SK-N-SH (cell line): ENCODE results near the gene CTPS1. TPM values are rescaled to one million over a fixed set of nuclear protein-coding genes. Genes with fewer than 3 reads are reported as not detected.

Experiments used
- CTCF ChIA-PET: fragments of 300-600, 350-600 bp; formaldehyde crosslinking; extraction: SDS; loops from one replicate; lab custom pipeline; 2021; lab: Yijun Ruan, JAX
- POLR2A ChIA-PET: fragments of 350-600 bp; sonication (Branson Sonifier 250); formaldehyde crosslinking; extraction: SDS; loops from one replicate; lab custom pipeline; 2020; ENCODE audit warnings: antibody characterized with exemption, inconsistent platforms; lab: Yijun Ruan, JAX
- DNase-seq: peaks from one replicate; pipeline ENCODE4 v3.0.0; 2012
- H2AFZ ChIP-seq: fragments of 200-600 bp; sonication (generic); 2 replicates; pipeline ENCODE4 v1.8.1; 2016; ENCODE audit warnings: antibody characterized with exemption, mild to moderate bottlenecking, low read depth
- H3F3A ChIP-seq: fragments of 200-600 bp; sonication (generic); replicated peaks from 2 replicates; pipeline ENCODE3; 2016; ENCODE audit warnings: antibody characterized with exemption, mild to moderate bottlenecking; ENCODE audit not compliant: insufficient read depth
- H3K27ac ChIP-seq, 2 experiments: fragments of 200-500 bp in 1 of 2; fragments of 200-600 bp in 1 of 2; sonication (Bioruptor generic) in 1 of 2; sonication (generic), shearing (Covaris generic) in 1 of 2; 2 replicates each; pipeline versions ENCODE4 v1.5.1 to v1.6.1; 2014 to 2016; ENCODE audit warnings: low read depth in 2 of 2, inconsistent platforms in 1 of 2, low read length in 1 of 2, mild to moderate bottlenecking in 1 of 2, mixed read lengths in 1 of 2
- H3K27me3 ChIP-seq: fragments of 200-600 bp; sonication (generic), shearing (Covaris generic); 2 replicates; pipeline ENCODE4 v1.6.1; 2016; ENCODE audit warnings: mixed run types; ENCODE audit not compliant: insufficient read depth
- H3K36me3 ChIP-seq, 2 experiments: fragments of 200-500 bp in 1 of 2; fragments of 200-600 bp in 1 of 2; sonication (Bioruptor generic) in 1 of 2; sonication (generic) in 1 of 2; replicated peaks in 1 of 2; 2 replicates each; pipeline versions ENCODE3 to v1.5.1; 2014 to 2016; ENCODE audit warnings: low read length in 1 of 2, mild to moderate bottlenecking in 1 of 2; ENCODE audit not compliant: insufficient read depth in 2 of 2, control insufficient read depth in 1 of 2
- H3K4me1 ChIP-seq, 2 experiments: fragments of 200-500 bp in 1 of 2; fragments of 200-600 bp in 1 of 2; sonication (Bioruptor generic) in 1 of 2; sonication (generic), shearing (Covaris generic) in 1 of 2; 2 replicates each; pipeline versions ENCODE4 v1.5.1 to v1.6.1; 2014 to 2016; ENCODE audit warnings: low read depth in 1 of 2, low read length in 1 of 2, mixed run types in 1 of 2; ENCODE audit not compliant: insufficient read depth in 2 of 2, control insufficient read depth in 1 of 2
- H3K4me2 ChIP-seq: fragments of 200-600 bp; sonication (generic), shearing (Covaris generic); 2 replicates; pipeline ENCODE4 v1.6.1; 2017; ENCODE audit warnings: mixed run types
- H3K4me3 ChIP-seq, 2 experiments: fragments of 200-500 bp in 1 of 2; fragments of 200-600 bp in 1 of 2; sonication (Bioruptor generic) in 1 of 2; sonication (generic), shearing (Covaris generic) in 1 of 2; 2 replicates each; pipeline versions ENCODE4 v1.5.1 to v1.8.1; 2014 to 2016; ENCODE audit warnings: low read depth in 2 of 2, inconsistent platforms in 1 of 2, low read length in 1 of 2, mild to moderate bottlenecking in 1 of 2, mixed read lengths in 1 of 2, moderate library complexity in 1 of 2
- H3K79me2 ChIP-seq: fragments of 200-600 bp; sonication (generic); 2 replicates; pipeline ENCODE4 v1.8.1; 2017; ENCODE audit warnings: mild to moderate bottlenecking; ENCODE audit not compliant: insufficient read depth
- H3K9ac ChIP-seq: fragments of 200-600 bp; sonication (generic); 2 replicates; pipeline ENCODE4 v1.6.1; 2017; ENCODE audit warnings: mixed run types
- H3K9me2 ChIP-seq: fragments of 200-600 bp; sonication (generic); 2 replicates; pipeline ENCODE4 v1.6.1; 2017; ENCODE audit warnings: mixed run types
- H3K9me3 ChIP-seq: fragments of 200-600 bp; sonication (generic); 2 replicates; pipeline ENCODE4 v1.6.1; 2017; ENCODE audit warnings: mixed run types, mild to moderate bottlenecking, moderate library complexity
- H4K20me1 ChIP-seq: fragments of 200-600 bp; sonication (generic); 2 replicates; pipeline ENCODE4 v1.6.1; 2017; ENCODE audit warnings: mild to moderate bottlenecking, mixed run types; ENCODE audit not compliant: insufficient read depth
- CHD2 ChIP-seq: fragments of 150-350 bp; IDR thresholded peaks from 2 replicates; pipeline ENCODE4 v1.6.1; 2018; ENCODE audit warnings: low read length; ENCODE audit not compliant: partially characterized antibody
- EP300 ChIP-seq, 2 experiments: IDR thresholded peaks; 2 replicates each; pipeline versions ENCODE4 v1.4.0 to v1.6.1; 2012; ENCODE audit warnings: borderline replicate concordance in 1 of 2, low read depth in 1 of 2, low read length in 1 of 2
- EZH2phosphoT487 ChIP-seq: fragments of 200-600 bp; sonication (generic); IDR thresholded peaks from 2 replicates; pipeline ENCODE4 v1.6.1; 2017; ENCODE audit warnings: low read depth, mixed run types, mild to moderate bottlenecking, antibody characterized with exemption, moderate library complexity, borderline replicate concordance
- FOSL2 ChIP-seq: IDR thresholded peaks from 2 replicates; pipeline ENCODE4 v1.4.0; 2012; ENCODE audit warnings: low read depth, mild to moderate bottlenecking, moderate library complexity, borderline replicate concordance
- FOXJ3 ChIP-seq: sonication (generic); formaldehyde crosslinking; IDR thresholded peaks from 2 replicates; pipeline ENCODE4 v1.5.1; 2020; ENCODE audit warnings: mild to moderate bottlenecking, missing genetic modification reagents
- FOXM1 ChIP-seq: IDR thresholded peaks from 2 replicates; pipeline ENCODE4 v1.4.0; 2012; ENCODE audit warnings: low read depth, mild to moderate bottlenecking
- GABPA ChIP-seq: IDR thresholded peaks from 2 replicates; pipeline ENCODE4 v1.4.0; 2012; ENCODE audit warnings: low read depth, mild to moderate bottlenecking
- GATA2 ChIP-seq: sonication (generic); formaldehyde crosslinking; IDR thresholded peaks from 2 replicates; pipeline ENCODE4 v1.5.0; 2020; ENCODE audit warnings: mild to moderate bottlenecking, missing genetic modification reagents
- IRF3 ChIP-seq: fragments of 150-350 bp; IDR thresholded peaks from 2 replicates; pipeline ENCODE4 v1.6.1; 2016; ENCODE audit warnings: mild to moderate bottlenecking, low read depth, low read length
- JUND ChIP-seq: IDR thresholded peaks from 2 replicates; pipeline ENCODE4 v1.4.0; 2012
- NRF1 ChIP-seq: IDR thresholded peaks from 2 replicates; pipeline ENCODE4 v1.6.1; 2012; ENCODE audit warnings: low read depth, mild to moderate bottlenecking, low read length
- PBX3 ChIP-seq: IDR thresholded peaks from 2 replicates; pipeline ENCODE4; 2012
- POLR2AphosphoS5 ChIP-seq: IDR thresholded peaks from 2 replicates; pipeline ENCODE4 v1.6.1; 2012; ENCODE audit warnings: low read depth, low read length
- RAD21 ChIP-seq: IDR thresholded peaks from 2 replicates; pipeline ENCODE4 v1.6.1; 2012; ENCODE audit warnings: mild to moderate bottlenecking, low read length
- RCOR1 ChIP-seq: fragments of 150-350 bp; IDR thresholded peaks from 2 replicates; pipeline ENCODE4 v1.6.1; 2017; ENCODE audit warnings: antibody characterized with exemption, low read length
- RFX5 ChIP-seq: IDR thresholded peaks from 2 replicates; pipeline ENCODE4 v1.6.1; 2012; ENCODE audit warnings: mild to moderate bottlenecking, improper control_type of control experiment, low read length
- SIN3A ChIP-seq: IDR thresholded peaks from 2 replicates; pipeline ENCODE4 v1.6.1; 2012; ENCODE audit warnings: low read depth, mild to moderate bottlenecking, low read length, moderate library complexity, borderline replicate concordance
- SMC3 ChIP-seq: IDR thresholded peaks from 2 replicates; pipeline ENCODE4 v1.6.1; 2012; ENCODE audit warnings: low read depth, low read length, improper control_type of control experiment
- TAF1 ChIP-seq: IDR thresholded peaks from 2 replicates; pipeline ENCODE4 v1.6.1; 2012; ENCODE audit warnings: low read depth, mild to moderate bottlenecking, low read length, moderate library complexity, borderline replicate concordance
- USF2 ChIP-seq: fragments of 150-350 bp; IDR thresholded peaks from 2 replicates; pipeline ENCODE4 v1.6.1; 2017; ENCODE audit warnings: antibody characterized with exemption, low read length, low read depth, borderline replicate concordance
- YY1 ChIP-seq: IDR thresholded peaks from 2 replicates; pipeline ENCODE4 v1.4.0; 2012; ENCODE audit warnings: low read depth, mild to moderate bottlenecking
- WGBS: methylation state at CpG from one replicate; pipeline ENCODE4 v1.1.6; 2017; ENCODE audit warnings: low lambda C conversion rate; 5-methylcytosine and 5-hydroxymethylcytosine counted together
- polyA plus RNA-seq, 3 experiments: library from polyadenylated mRNA; depleted of rRNA; stranded (reverse); fragments of >200 nt; gene quantifications; 2 replicates each; pipeline ENCODE4 v1.2.3, GENCODE V29; 2012
- TF ChIP-seq, protein P1 (sequence below): IDR thresholded peaks from 2 replicates; pipeline ENCODE4 v1.4.0; 2012; ENCODE audit warnings: low read depth

Gene CTPS1
- polyA plus RNA-seq, 1 of the 3 experiments (the other 2 are of a cell fraction): 34.5 TPM

- Histone ChIP-seq H4K20me1 (no peaks in the 10 kb centered on the region), H2AFZ (no peak overlapping the region), H3K27ac (no peak overlapping the region), H3K4me2 (no peak overlapping the region), H3K27me3 (no peaks in the 10 kb centered on the region), H3K9ac (no peak overlapping the region), H3K9me3 (no peaks in the 10 kb centered on the region), H3F3A (no peaks in the 10 kb centered on the region), H3K4me3 (no peak overlapping the region), H3K9me2 (no peaks in the 10 kb centered on the region), H3K36me3 (no peaks in the 10 kb centered on the region), H3K4me1 (no peaks in the 10 kb centered on the region), H3K79me2 (no peaks in the 10 kb centered on the region)
- POLR2A ChIA-PET: no interaction called here
- CTCF ChIA-PET: no interaction called here
- TF ChIP-seq CHD2 (no peak), RFX5 (no peak), RCOR1 (no peak), EZH2phosphoT487 (no peak), FOXM1 (no peak), RAD21 (no peak)
- DNase-seq: no peak
Measured at GRCh38 chr1:40958210-40958609, 21.3 kb upstream of the CTPS1 start.

GRCh38 chr1:40965531-40965930, 14.0 kb upstream of the CTPS1 start:
- H3K4me1 ChIP-seq: 0 out of 4 replicates have a peak, but pooled peaks cover 0 to 4% of the 10 kb centered on the region in 2 experiments
- H3K36me3 ChIP-seq: no peaks in the 10 kb centered on the region
- peaks cover 26% of the 10 kb centered on the region for H3F3A ChIP-seq
- H4K20me1 ChIP-seq: no peaks in the 10 kb centered on the region
- CTCF ChIA-PET: interaction anchor here (1.1 to 3.0 kb wide), 3 partner anchors 13 to 117 kb away, joined by 4 to 16 read pairs (median 6); no protein-coding TSS in a partner anchor
- H3K79me2 ChIP-seq: no peaks in the 10 kb centered on the region
- DNase-seq: no peak
- no peaks in the 10 kb centered on the region for H3K9me2 ChIP-seq
- no peak overlapping the region for H3K27ac ChIP-seq
- H3K9ac ChIP-seq: no peak overlapping the region
- H3K27me3 ChIP-seq: no peaks in the 10 kb centered on the region
- no peak overlapping the region for H3K4me2 ChIP-seq
- POLR2A ChIA-PET: no interaction called here
- WGBS: 95% methylated on average over 10 of the region's 10 CpGs
- TF ChIP-seq CHD2: no peak
- TF ChIP-seq RAD21: no peak
- TF ChIP-seq, protein P1, sequence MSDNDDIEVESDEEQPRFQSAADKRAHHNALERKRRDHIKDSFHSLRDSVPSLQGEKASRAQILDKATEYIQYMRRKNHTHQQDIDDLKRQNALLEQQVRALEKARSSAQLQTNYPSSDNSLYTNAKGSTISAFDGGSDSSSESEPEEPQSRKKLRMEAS: no peak
- TF ChIP-seq YY1: no peak
- TF ChIP-seq FOXM1: no peak
- no peak for TF ChIP-seq POLR2AphosphoS5
- no peak for TF ChIP-seq IRF3
- no peak for TF ChIP-seq FOSL2
- TF ChIP-seq NRF1: no peak
- TF ChIP-seq GATA2 (CRISPR knock-in tag): no peak
- TF ChIP-seq PBX3: no peak
- no peak for TF ChIP-seq TAF1
- TF ChIP-seq JUND: no peak
- TF ChIP-seq SMC3: no peak
- TF ChIP-seq SIN3A: no peak
- TF ChIP-seq EP300 (IDR thresholded peaks at IDR 0.05; ENCODE audit: borderline replicate concordance in 1 of 2, low read depth in 1 of 2, low read length in 1 of 2): no peak
- no peak for TF ChIP-seq GABPA
- TF ChIP-seq USF2: no peak
- TF ChIP-seq FOXJ3 (CRISPR knock-in tag): no peak
- no peak for TF ChIP-seq RCOR1
- no peak overlapping the region for H2AFZ ChIP-seq
- H3K4me3 ChIP-seq: no peak overlapping the region
- no peaks in the 10 kb centered on the region for H3K9me3 ChIP-seq
